H1 (cell line): ENCODE data around the gene ZC3H7B. TPM values are rescaled to one million over a fixed set of nuclear protein-coding genes. Genes with fewer than 3 reads are reported as not detected.

Source experiments
- CTCF ChIA-PET: fragments of 300-600 bp; sonication (Branson Sonifier 250); formaldehyde crosslinking; loops from one replicate; lab custom pipeline; 2021; ENCODE audit not compliant: partially characterized antibody; lab: Charles Lee
- POLR2A ChIA-PET: fragments of 300-600 bp; sonication (Branson Sonifier 250); formaldehyde crosslinking; loops from one replicate; lab custom pipeline; 2021; ENCODE audit warnings: inconsistent platforms; ENCODE audit not compliant: partially characterized antibody; lab: Charles Lee
- DNase-seq, 2 experiments: peaks; one replicate each; pipeline versions ENCODE4 v3.0.0 to v3.0.0-alpha.2; 2010 to 2022; ENCODE audit warnings: low spot score in 2 of 2, low read depth in 1 of 2, mixed read lengths in 1 of 2
- FAIRE-seq: peaks from 2 replicates; lab custom pipeline; 2011; peaks lifted over from hg19 to GRCh38; lab: Jason Lieb, UNC
- H2AFZ ChIP-seq: 2 replicates; pipeline ENCODE4 v1.8.1; 2012; ENCODE audit warnings: low read length, inconsistent platforms
- H2AK5ac ChIP-seq: 2 replicates; pipeline ENCODE4 v1.6.1; 2013; ENCODE audit warnings: low read depth, low read length
- H2BK120ac ChIP-seq: replicated peaks from 2 replicates; pipeline ENCODE3; 2013; ENCODE audit warnings: low read depth, low read length, inconsistent platforms
- H2BK12ac ChIP-seq: 2 replicates; pipeline ENCODE4 v1.6.1; 2013; ENCODE audit warnings: low read depth, low read length
- H2BK15ac ChIP-seq: 2 replicates; pipeline ENCODE4 v1.6.1; 2013; ENCODE audit warnings: low read length
- H2BK20ac ChIP-seq: 2 replicates; pipeline ENCODE4 v1.6.1; 2013; ENCODE audit warnings: low read length
- H2BK5ac ChIP-seq: 2 replicates; pipeline ENCODE4 v1.6.1; 2013; ENCODE audit warnings: low read depth, low read length
- H3K14ac ChIP-seq: 2 replicates; pipeline ENCODE4 v1.6.1; 2013; ENCODE audit warnings: inconsistent platforms; ENCODE audit not compliant: insufficient read length
- H3K18ac ChIP-seq: 2 replicates; pipeline ENCODE4 v1.6.1; 2013; ENCODE audit warnings: low read length; ENCODE audit errors: extremely low read depth
- H3K23ac ChIP-seq: 2 replicates; pipeline ENCODE4 v1.6.1; 2013; ENCODE audit warnings: inconsistent platforms; ENCODE audit not compliant: insufficient read length
- H3K23me2 ChIP-seq: 2 replicates; pipeline ENCODE4 v1.6.1; 2013; ENCODE audit warnings: low read depth, low read length
- H3K27ac ChIP-seq: 2 replicates; pipeline ENCODE4 v1.6.1; 2011; ENCODE audit warnings: low read depth, low read length, inconsistent platforms
- H3K27me3 ChIP-seq, 4 experiments: replicated peaks in 1 of 4; 1 replicate in 1 of 4; 2 replicates in 3 of 4; pipeline versions ENCODE4 v1.6.1 to v1.8.1; 2011 to 2013; ENCODE audit warnings: low read length in 3 of 4, mild to moderate bottlenecking in 3 of 4, inconsistent platforms in 2 of 4, mixed read lengths in 2 of 4, moderate library complexity in 1 of 4; ENCODE audit not compliant: control insufficient read depth in 3 of 4, insufficient read depth in 3 of 4; ENCODE audit errors: extremely low read depth in 1 of 4
- H3K36me3 ChIP-seq, 4 experiments: 2 replicates each; pipeline versions ENCODE4 v1.6.1 to v1.8.1; 2011 to 2013; ENCODE audit warnings: mild to moderate bottlenecking in 4 of 4, low read length in 3 of 4, moderate library complexity in 2 of 4, control low read depth in 1 of 4, inconsistent platforms in 1 of 4; ENCODE audit not compliant: insufficient read depth in 4 of 4, control insufficient read depth in 2 of 4
- H3K4ac ChIP-seq: replicated peaks from 2 replicates; pipeline ENCODE3; 2013; ENCODE audit warnings: low read length, low read depth, mixed read lengths, inconsistent platforms; ENCODE audit not compliant: insufficient read length
- H3K4me1 ChIP-seq, 4 experiments: replicated peaks in 1 of 4; 1 replicate in 1 of 4; 2 replicates in 3 of 4; pipeline versions ENCODE4 v1.6.1 to v1.8.1; 2011 to 2013; ENCODE audit warnings: low read length in 3 of 4, inconsistent platforms in 2 of 4, mixed read lengths in 1 of 4; ENCODE audit not compliant: insufficient read depth in 4 of 4, control insufficient read depth in 3 of 4
- H3K4me2 ChIP-seq, 2 experiments: 2 replicates each; pipeline versions ENCODE4 v1.6.1 to v1.8.1; 2011 to 2013; ENCODE audit warnings: low read depth in 2 of 2, low read length in 2 of 2, control low read depth in 1 of 2, inconsistent platforms in 1 of 2, mild to moderate bottlenecking in 1 of 2; ENCODE audit not compliant: insufficient read depth in 1 of 2
- H3K4me3 ChIP-seq, 4 experiments: fragments of 200-600, 300-600 bp in 1 of 4; sonication (generic), shearing (Covaris generic), sonication (Bioruptor Twin) in 1 of 4; 2 replicates each; pipeline versions ENCODE4 v1.5.1 to v1.8.1; 2011 to 2016; ENCODE audit warnings: low read length in 4 of 4, low read depth in 3 of 4, control low read depth in 2 of 4, inconsistent platforms in 2 of 4, mild to moderate bottlenecking in 2 of 4, mixed read lengths in 1 of 4, moderate library complexity in 1 of 4; ENCODE audit not compliant: insufficient read depth in 2 of 4; ENCODE audit errors: extremely low read depth in 1 of 4
- H3K56ac ChIP-seq: replicated peaks from 2 replicates; pipeline ENCODE3; 2013; ENCODE audit warnings: low read depth, mild to moderate bottlenecking, mixed read lengths, low read length, inconsistent platforms; ENCODE audit not compliant: insufficient read length
- H3K79me1 ChIP-seq: 2 replicates; pipeline ENCODE4 v1.6.1; 2013; ENCODE audit warnings: low read depth, low read length, control low read depth
- H3K79me2 ChIP-seq, 2 experiments: 2 replicates each; pipeline versions ENCODE4 v1.6.1 to v1.8.1; 2012 to 2013; ENCODE audit warnings: low read length in 2 of 2, mild to moderate bottlenecking in 2 of 2, inconsistent platforms in 1 of 2; ENCODE audit not compliant: insufficient read depth in 2 of 2, control insufficient read depth in 1 of 2
- H3K9ac ChIP-seq, 4 experiments: replicated peaks in 1 of 4; 1 replicate in 1 of 4; 2 replicates in 3 of 4; pipeline versions ENCODE4 v1.6.1 to v1.8.1; 2011 to 2013; ENCODE audit warnings: low read depth in 3 of 4, low read length in 3 of 4, control low read depth in 2 of 4, mild to moderate bottlenecking in 2 of 4, moderate library complexity in 2 of 4, inconsistent platforms in 1 of 4; ENCODE audit errors: extremely low read depth in 1 of 4
- H3K9me3 ChIP-seq, 2 experiments: 2 replicates each; pipeline versions ENCODE4 v1.6.1 to v1.8.1; 2012 to 2013; ENCODE audit warnings: mild to moderate bottlenecking in 2 of 2, moderate library complexity in 2 of 2, control low read depth in 1 of 2, inconsistent platforms in 1 of 2, low read depth in 1 of 2, low read length in 1 of 2, mixed read lengths in 1 of 2; ENCODE audit not compliant: insufficient read depth in 2 of 2
- H4K20me1 ChIP-seq, 2 experiments: replicated peaks in 1 of 2; 2 replicates each; pipeline versions ENCODE3 to v1.8.1; 2011 to 2013; ENCODE audit warnings: inconsistent platforms in 2 of 2, low read length in 2 of 2, mild to moderate bottlenecking in 1 of 2; ENCODE audit not compliant: insufficient read depth in 2 of 2, control insufficient read depth in 1 of 2
- H4K5ac ChIP-seq: 2 replicates; pipeline ENCODE4 v1.6.1; 2013; ENCODE audit warnings: low read length, low read depth, mixed read lengths, inconsistent platforms; ENCODE audit not compliant: insufficient read length
- H4K8ac ChIP-seq: 2 replicates; pipeline ENCODE4 v1.8.0; 2013; ENCODE audit warnings: mild to moderate bottlenecking, moderate library complexity, low read length, inconsistent platforms; ENCODE audit not compliant: insufficient read depth; ENCODE audit errors: extremely low read depth
- H4K91ac ChIP-seq: replicated peaks from 2 replicates; pipeline ENCODE3; 2013; ENCODE audit warnings: low read length, mixed read lengths, inconsistent platforms; ENCODE audit not compliant: insufficient read length
- CBX5 ChIP-seq: fragments of 300-800, 300-1000 bp; sonication (generic); IDR thresholded peaks from 2 replicates; pipeline ENCODE4 v1.7.1; 2016; ENCODE audit warnings: antibody characterized with exemption, low read length, low read depth
- CHD1 ChIP-seq: IDR thresholded peaks from 2 replicates; pipeline ENCODE4 v1.6.1; 2012; ENCODE audit warnings: low read depth, low read length, improper control_type of control experiment
- FOSL1 ChIP-seq: IDR thresholded peaks from 2 replicates; pipeline ENCODE4 v1.6.1; 2011; ENCODE audit warnings: mild to moderate bottlenecking, low read depth, low read length, moderate library complexity; ENCODE audit not compliant: insufficient read depth
- MAFK ChIP-seq: IDR thresholded peaks from 2 replicates; pipeline ENCODE4 v1.6.1; 2012; ENCODE audit warnings: low read depth, mild to moderate bottlenecking, improper control_type of control experiment, low read length
- NRF1 ChIP-seq: IDR thresholded peaks from 2 replicates; pipeline ENCODE4 v1.6.1; 2011; ENCODE audit warnings: mild to moderate bottlenecking, low read depth, low read length, improper control_type of control experiment
- POLR2A ChIP-seq, 2 experiments: IDR thresholded peaks; 1 replicate in 1 of 2; 2 replicates in 1 of 2; pipeline ENCODE4 v1.6.1; 2011; ENCODE audit warnings: low read depth in 2 of 2, low read length in 2 of 2, mild to moderate bottlenecking in 2 of 2; ENCODE audit errors: control extremely low read depth in 1 of 2
- SIRT6 ChIP-seq: IDR thresholded peaks from one replicate; pipeline ENCODE4 v1.7.1; 2012; ENCODE audit warnings: low read length, inconsistent platforms
- SUZ12 ChIP-seq: fragments of 200-600 bp; sonication (generic); IDR thresholded peaks from 2 replicates; pipeline ENCODE4 v1.6.1; 2012; ENCODE audit warnings: mild to moderate bottlenecking, inconsistent platforms, low read length, moderate library complexity, mixed read lengths
- TAF7 ChIP-seq: optimal IDR thresholded peaks from 2 replicates; pipeline ENCODE3; 2011; ENCODE audit warnings: low read depth, mild to moderate bottlenecking, inconsistent platforms, low read length, moderate library complexity, borderline replicate concordance
- ZNF274 ChIP-seq: IDR thresholded peaks from 2 replicates; pipeline ENCODE4 v1.7.0; 2012; ENCODE audit warnings: low read length, borderline replicate concordance; ENCODE audit errors: extremely low read depth
- WGBS, 2 experiments: shearing (Covaris generic) in 1 of 2; methylation state at CpG; one replicate each; pipeline versions ENCODE4 v1.1.6 to v1.1.7; 2013 to 2015; ENCODE audit warnings: low lambda C conversion rate in 2 of 2, mixed read lengths in 2 of 2, inconsistent platforms in 1 of 2, low coverage in 1 of 2, missing lambda C conversion rate in 1 of 2; ENCODE audit not compliant: insufficient replicate concordance in 2 of 2, insufficient coverage in 1 of 2, insufficient read length in 1 of 2; ENCODE audit errors: extremely low coverage in 1 of 2, missing lambda C conversion rate in 1 of 2; 5-methylcytosine and 5-hydroxymethylcytosine counted together
- polyA plus RNA-seq, 7 experiments: library from polyadenylated mRNA; depleted of rRNA in 3 of 7; stranded (reverse) in 5 of 7; unstranded in 2 of 7; fragments of >200 nt in 5 of 7; fragments of 200-250 nt in 2 of 7; gene quantifications; 1 replicate in 5 of 7; 2 replicates in 1 of 7; 4 replicates in 1 of 7; pipeline versions ENCODE4 v1.2.1 to v1.2.3, GENCODE V29; 2011 to 2013; ENCODE audit warnings: missing spikeins in 2 of 7, mixed read lengths in 2 of 7
- total RNA-seq: library from RNA; stranded (reverse); fragmentation: NEBNext Ultra II Directional; extraction: Animal tissue kit (Norgen Biotek cat#: 25700); gene quantifications from 2 replicates; pipeline ENCODE4 v1.2.1, GENCODE V29; 2021
- TF ChIP-seq, protein P1 (sequence below): IDR thresholded peaks from 2 replicates; pipeline ENCODE4 v1.6.1; 2011; ENCODE audit warnings: low read length, improper control_type of control experiment
- TF ChIP-seq, protein P2 (sequence below): IDR thresholded peaks from 2 replicates; pipeline ENCODE4 v1.6.1; 2012; ENCODE audit warnings: inconsistent platforms

Gene ZC3H7B
- total and polyA plus RNA-seq, 2 of the 8 experiments (the other 6 are each of a cell fraction or from before 2014, with no cell fraction given), result 35.5 to 78.6 TPM

DNA sequence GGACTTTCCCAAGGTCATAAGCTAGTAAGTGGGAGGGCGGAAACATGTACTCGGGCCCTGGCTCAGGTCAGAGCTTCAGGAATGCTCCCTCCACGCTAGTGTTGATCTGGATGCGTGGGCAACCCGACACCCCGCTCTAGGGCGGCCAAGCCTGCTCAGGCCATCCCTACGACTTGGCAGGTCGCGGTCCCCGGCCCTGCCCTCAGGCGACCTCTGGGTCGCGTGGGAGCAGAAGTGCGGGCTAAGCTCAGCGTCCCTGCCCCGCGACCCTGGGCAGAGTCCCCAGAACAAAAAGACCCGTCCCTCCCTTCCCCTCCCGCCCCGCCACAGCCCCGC lies 79.6 kb downstream of the ZC3H7B start:
- Histone ChIP-seq H2BK15ac (no peak overlapping the region), H3K18ac (peak overlapping the region; percentile 89), H3K27me3 (no peaks in the 10 kb centered on the region; a peak in 1 of 7 replicates), H3K56ac (no peak overlapping the region), H2BK20ac (no peak overlapping the region), H2AFZ (no peak overlapping the region), H4K91ac (peak overlapping the region; percentile 27), H3K4me3 (peak overlapping the region; percentile 51 to 79 (median 58)), H3K4me1 (peaks cover 2 to 10% (median 5%) of the 10 kb centered on the region in 4 experiments), H3K23me2 (peaks cover 9% of the 10 kb centered on the region), H4K5ac (peak overlapping the region; percentile 68), H3K27ac (peak overlapping the region; percentile 96), H2BK5ac (peak overlapping the region; percentile 90), H3K79me2 (no peaks in the 10 kb centered on the region; a peak in 1 of 4 replicates), H3K9me3 (no peaks in the 10 kb centered on the region), H4K20me1 (peaks cover 0 to 3% of the 10 kb centered on the region in 2 experiments), H3K79me1 (no peaks in the 10 kb centered on the region; the same call in 1 of the 2 replicates), H2BK12ac (peak overlapping the region; percentile 94; the same call in 1 of the 2 replicates), H3K14ac (no peak overlapping the region), H3K23ac (no peak overlapping the region), H3K9ac (peak overlapping the region; percentile 66 to 94 (median 86)), H2BK120ac (peak overlapping the region; percentile 11), H3K4ac (peak overlapping the region; percentile 61), H2AK5ac (peak overlapping the region; percentile 41; the same call in 1 of the 2 replicates), H3K4me2 (peak overlapping the region; percentile 92 to 98), H4K8ac (peak overlapping the region; percentile 98; the same call in 1 of the 2 replicates), H3K36me3 (no peaks in the 10 kb centered on the region)
- ChIA-PET CTCF (interaction anchor here (0.6 to 1.7 kb wide), 2 partner anchors 61 to 137 kb away, joined by 3 to 6 read pairs; no protein-coding TSS in a partner anchor), POLR2A (interaction anchor here (0.5 to 7.5 kb wide), 37 partner anchors 13 to 1193 kb away, joined by 3 to 129 read pairs (median 5); partner anchors contain the start of genes ACO2, DESI1, PHF5A and PMM1)
- FAIRE-seq, result no peak
- 10% methylated on average over 15 of the region's 22 CpGs; no CpG with 5 or more reads in 1 of the 2 experiments for WGBS, 2 experiments
- DNase-seq, result no peak
- no peak for TF ChIP-seq TAF7
- no peak for TF ChIP-seq SUZ12
- TF ChIP-seq, protein P1, sequence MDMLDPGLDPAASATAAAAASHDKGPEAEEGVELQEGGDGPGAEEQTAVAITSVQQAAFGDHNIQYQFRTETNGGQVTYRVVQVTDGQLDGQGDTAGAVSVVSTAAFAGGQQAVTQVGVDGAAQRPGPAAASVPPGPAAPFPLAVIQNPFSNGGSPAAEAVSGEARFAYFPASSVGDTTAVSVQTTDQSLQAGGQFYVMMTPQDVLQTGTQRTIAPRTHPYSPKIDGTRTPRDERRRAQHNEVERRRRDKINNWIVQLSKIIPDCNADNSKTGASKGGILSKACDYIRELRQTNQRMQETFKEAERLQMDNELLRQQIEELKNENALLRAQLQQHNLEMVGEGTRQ, result no peak
- TF ChIP-seq NRF1, result no peak
- no peak for TF ChIP-seq FOSL1
- TF ChIP-seq POLR2A (IDR thresholded peaks at IDR 0.05; ENCODE audit: control extremely low read depth in 1 of 2, low read depth in 2 of 2, low read length in 2 of 2), result peak; percentile 75
- TF ChIP-seq MAFK, result no peak
- no peak for TF ChIP-seq CBX5
- no peak for TF ChIP-seq CHD1
- no peak for TF ChIP-seq SIRT6
- TF ChIP-seq ZNF274, result no peak
- TF ChIP-seq, protein P2, sequence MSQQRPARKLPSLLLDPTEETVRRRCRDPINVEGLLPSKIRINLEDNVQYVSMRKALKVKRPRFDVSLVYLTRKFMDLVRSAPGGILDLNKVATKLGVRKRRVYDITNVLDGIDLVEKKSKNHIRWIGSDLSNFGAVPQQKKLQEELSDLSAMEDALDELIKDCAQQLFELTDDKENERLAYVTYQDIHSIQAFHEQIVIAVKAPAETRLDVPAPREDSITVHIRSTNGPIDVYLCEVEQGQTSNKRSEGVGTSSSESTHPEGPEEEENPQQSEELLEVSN, result no peak
